Coronary artery (tissue), 2 donors: ENCODE measurements around the gene PIBF1.
A peak's percentile ranks its signal among the peaks of the same experiment; 100 is the strongest.

Experiments
- DNase-seq: peaks from one replicate; pipeline ENCODE4 v3.0.0-alpha.2; 2017; ENCODE audit warnings: low spot score
- H3K27ac ChIP-seq, 2 donors: fragments of 200-600 bp; sonication (generic); one replicate each; pipeline ENCODE4 v1.5.1; 2016 to 2019
- H3K4me3 ChIP-seq: fragments of 200-600 bp; sonication (generic); 2 replicates; pipeline ENCODE4 v1.5.1; 2016; ENCODE audit warnings: mild to moderate bottlenecking, moderate library complexity
- TF ChIP-seq, protein P1 (sequence below): fragments of 200-600 bp; sonication (generic); IDR thresholded peaks from one replicate; pipeline ENCODE4 v1.5.1; 2019; ENCODE audit warnings: antibody characterized with exemption

PIBF1 gene

DNA sequence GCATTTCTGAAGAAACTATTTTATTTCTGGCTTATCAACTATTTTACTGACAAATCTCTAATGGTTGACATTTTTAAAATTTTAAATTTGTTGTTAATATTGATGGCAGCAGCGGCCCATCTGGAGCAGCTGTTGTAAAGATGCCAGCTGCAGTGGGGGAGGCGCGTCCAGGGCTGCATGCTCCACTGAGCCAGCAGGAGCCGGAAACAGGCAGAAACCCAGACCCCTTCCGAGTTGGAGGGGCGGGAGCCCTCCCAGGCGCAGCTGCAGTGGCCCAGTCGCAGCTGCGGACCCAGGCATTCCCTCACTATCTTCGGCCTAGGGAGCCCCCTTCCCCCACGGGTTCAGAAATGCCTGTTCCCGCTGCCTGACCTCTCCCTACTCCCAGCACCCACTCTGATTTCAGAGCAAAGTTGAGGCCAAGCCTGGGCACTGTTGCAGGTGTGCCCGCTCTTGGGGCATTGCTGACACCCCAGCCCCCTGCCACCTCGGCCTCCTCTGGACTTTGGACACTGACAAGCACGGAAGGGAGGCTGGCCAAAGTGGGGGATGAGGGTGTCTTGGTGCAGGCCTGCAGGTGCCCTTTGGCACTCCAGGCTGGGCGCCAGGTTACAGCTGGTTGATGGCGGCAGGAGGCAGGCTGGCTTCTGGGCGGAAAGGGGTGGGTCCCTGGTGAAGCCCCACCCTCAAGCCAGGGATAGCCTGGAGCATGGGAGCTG, 69.2 kb downstream of the PIBF1 start:
- peak; percentile 50 for DNase-seq
- Histone ChIP-seq H3K27ac (no peak overlapping the region), H3K4me3 (no peak overlapping the region)
- TF ChIP-seq, protein P1, sequence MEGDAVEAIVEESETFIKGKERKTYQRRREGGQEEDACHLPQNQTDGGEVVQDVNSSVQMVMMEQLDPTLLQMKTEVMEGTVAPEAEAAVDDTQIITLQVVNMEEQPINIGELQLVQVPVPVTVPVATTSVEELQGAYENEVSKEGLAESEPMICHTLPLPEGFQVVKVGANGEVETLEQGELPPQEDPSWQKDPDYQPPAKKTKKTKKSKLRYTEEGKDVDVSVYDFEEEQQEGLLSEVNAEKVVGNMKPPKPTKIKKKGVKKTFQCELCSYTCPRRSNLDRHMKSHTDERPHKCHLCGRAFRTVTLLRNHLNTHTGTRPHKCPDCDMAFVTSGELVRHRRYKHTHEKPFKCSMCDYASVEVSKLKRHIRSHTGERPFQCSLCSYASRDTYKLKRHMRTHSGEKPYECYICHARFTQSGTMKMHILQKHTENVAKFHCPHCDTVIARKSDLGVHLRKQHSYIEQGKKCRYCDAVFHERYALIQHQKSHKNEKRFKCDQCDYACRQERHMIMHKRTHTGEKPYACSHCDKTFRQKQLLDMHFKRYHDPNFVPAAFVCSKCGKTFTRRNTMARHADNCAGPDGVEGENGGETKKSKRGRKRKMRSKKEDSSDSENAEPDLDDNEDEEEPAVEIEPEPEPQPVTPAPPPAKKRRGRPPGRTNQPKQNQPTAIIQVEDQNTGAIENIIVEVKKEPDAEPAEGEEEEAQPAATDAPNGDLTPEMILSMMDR = no peak

DNA sequence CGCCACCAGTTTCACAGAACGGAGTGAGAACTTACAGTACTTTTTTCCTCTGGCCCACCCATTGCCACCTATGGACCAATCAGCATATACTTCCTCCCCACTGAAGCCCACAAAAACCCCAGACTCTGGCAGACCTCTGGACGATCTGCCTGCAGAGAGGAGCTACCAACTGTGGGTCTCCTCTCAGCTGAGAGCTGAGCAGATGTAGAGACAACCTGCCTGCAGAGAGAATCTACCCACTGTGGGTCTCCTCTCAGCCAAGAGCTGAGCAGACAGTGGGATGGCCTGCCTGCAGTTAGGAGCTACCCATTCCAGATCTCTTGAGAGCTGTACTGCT, 69.7 kb downstream of the PIBF1 start:
- Histone ChIP-seq H3K27ac (no peak overlapping the region), H3K4me3 (no peak overlapping the region)
- no peak for DNase-seq
- TF ChIP-seq, protein P1 = no peak

DNA sequence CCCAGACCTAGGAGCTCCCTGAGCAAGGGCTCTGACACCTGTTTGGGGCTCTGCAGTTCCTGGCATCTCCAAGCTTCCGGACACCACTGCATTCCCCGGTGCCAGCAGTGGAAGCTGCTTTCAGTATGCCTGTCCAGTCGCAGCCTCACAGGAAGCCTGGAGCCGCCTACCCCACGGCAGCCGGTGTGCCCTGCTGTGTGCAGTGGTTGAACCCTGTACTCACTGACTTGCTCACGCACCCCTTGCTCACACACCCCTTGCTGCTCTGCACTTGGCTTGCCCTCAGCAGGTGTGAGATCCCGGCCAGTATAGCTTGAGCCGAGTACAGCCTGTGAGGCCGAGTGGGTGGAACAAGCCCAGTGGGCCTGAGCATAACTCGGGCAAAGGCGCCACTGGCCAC, 70.3 kb downstream of the PIBF1 start:
- Histone ChIP-seq H3K4me3 (no peak overlapping the region), H3K27ac (no peak overlapping the region)
- TF ChIP-seq, protein P1 = no peak
- no peak for DNase-seq

DNA sequence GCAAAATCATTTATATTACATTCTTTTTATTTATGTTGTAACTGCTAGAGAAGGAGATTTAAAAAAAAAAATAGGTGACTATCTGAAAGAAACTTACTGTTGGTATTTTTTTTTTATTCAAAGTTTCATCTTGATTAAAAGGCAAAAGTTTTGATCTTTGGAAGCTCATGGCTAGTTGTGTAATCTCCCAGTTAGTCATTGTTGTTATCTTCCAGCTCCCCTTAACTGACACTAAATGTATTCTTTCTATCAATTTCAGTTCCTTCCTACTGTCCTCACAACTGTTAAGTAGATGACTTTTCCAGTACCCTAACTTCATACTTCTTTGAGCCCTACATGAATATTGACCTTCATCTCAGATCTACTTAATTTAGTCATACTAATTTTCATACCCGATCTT, 71.1 kb downstream of the PIBF1 start:
- no peak overlapping the region for H3K4me3 ChIP-seq
- no peak for DNase-seq
- H3K27ac ChIP-seq = no peak overlapping the region
- TF ChIP-seq, protein P1 = no peak

DNA sequence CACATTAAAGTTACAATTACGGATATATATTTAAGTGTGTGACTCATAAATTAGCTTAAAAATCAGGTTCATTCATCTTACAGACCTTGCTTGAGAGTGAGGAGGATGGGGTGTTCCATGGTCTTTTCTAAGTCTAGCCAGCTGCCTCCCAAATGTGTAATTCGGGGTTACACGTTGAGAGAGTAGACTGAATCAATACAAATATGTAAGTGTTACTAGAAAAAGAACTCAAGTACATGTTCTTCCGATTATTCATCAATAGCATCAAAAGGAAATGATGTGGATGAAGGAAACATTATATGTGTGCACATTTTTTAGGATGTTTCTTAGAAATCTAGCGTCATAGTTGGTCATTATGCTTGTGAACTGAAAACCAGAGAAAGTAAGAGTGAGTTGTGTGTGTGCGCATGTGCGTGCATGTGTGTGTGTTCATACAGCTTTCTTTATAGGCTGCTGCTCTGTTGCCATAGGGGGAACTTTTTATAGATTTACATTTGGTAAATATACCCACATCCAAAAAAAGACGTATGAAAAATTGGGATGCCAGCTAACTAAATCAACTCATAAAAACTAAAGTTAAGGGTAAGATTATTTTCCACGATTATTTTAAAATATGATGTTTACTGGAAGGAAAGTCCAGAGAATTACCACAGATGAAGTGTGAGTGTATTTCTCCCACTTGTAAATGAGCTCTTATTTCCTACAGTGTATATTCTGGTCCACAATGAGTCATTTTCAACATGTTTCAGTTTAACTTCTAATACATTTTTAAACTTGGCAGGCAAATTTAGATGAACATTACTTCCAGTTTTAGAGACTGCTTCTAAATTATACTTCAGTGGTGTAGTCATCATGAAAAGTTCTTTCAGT, 82.4 kb downstream of the PIBF1 start:
- H3K4me3 ChIP-seq = no peak overlapping the region
- TF ChIP-seq, protein P1 = no peak
- no peak for DNase-seq
- H3K27ac ChIP-seq = no peak overlapping the region

DNA sequence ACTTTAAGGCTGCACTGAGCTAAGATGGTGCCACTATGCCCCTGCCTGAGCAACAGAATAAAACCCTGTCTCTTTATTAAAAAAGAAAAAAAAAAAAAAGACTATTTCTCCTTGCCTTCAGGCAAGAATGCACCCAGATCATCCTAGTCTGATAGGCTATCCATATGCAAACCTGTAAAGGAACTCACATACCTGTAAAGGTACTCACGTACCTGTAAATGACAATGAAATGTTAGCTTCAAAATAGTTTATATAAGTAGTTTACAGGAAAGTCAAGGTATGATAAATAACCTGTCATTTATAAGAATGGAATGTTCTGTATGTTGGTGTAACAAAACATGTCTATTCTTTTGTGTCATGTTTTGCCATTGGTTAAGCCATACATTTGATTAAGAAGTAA, 86.3 kb downstream of the PIBF1 start:
- TF ChIP-seq, protein P1 = no peak
- H3K27ac ChIP-seq = no peak overlapping the region
- no peak for DNase-seq
- H3K4me3 ChIP-seq = no peak overlapping the region

DNA sequence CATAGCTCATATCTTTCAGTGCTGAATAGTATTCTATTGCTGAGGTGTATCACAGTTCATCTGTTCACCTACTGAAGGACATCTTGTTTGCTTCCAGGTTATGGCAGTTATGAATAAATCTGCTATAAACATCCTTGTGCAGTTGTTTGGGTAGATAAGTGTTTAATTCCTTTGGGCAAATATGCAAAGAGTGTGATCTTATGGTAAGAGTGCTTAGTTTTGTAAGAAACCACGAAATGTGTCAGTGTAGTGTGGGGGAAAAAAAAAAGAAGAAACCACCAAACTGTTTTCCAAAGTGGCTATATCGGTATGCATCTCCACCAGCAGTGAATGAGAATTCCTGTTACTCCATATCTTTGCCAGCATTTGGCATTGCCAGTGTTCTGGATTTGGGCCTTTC, 93.3 kb downstream of the PIBF1 start:
- DNase-seq = no peak
- TF ChIP-seq, protein P1 = no peak

More for the DNA sequence above, 93.3 kb downstream of the PIBF1 start:
- Histone ChIP-seq H3K4me3 (no peak overlapping the region), H3K27ac (no peak overlapping the region)
